WERI-Rb-1 (cell line): Measurements from ENCODE around the gene TBC1D17.

Experiments
- DNase-seq: peaks from one replicate; pipeline ENCODE4 v3.0.0-alpha.2; 2020
- H3K27ac ChIP-seq: fragments of 250-450 bp; sonication (Bioruptor Pico); 2 replicates; pipeline ENCODE4 v1.5.1; 2020; ENCODE audit warnings: mild to moderate bottlenecking, moderate library complexity
- H3K27me3 ChIP-seq: fragments of 250-450 bp; sonication (Bioruptor Pico); 2 replicates; pipeline ENCODE4 v1.5.1; 2021; ENCODE audit warnings: mild to moderate bottlenecking, low read depth, moderate library complexity; ENCODE audit not compliant: insufficient read depth, severe bottlenecking
- H3K36me3 ChIP-seq: fragments of 250-450 bp; sonication (Bioruptor Pico); 2 replicates; pipeline ENCODE4 v1.5.1; 2020; ENCODE audit warnings: mild to moderate bottlenecking, moderate library complexity
- H3K4me3 ChIP-seq: 2 replicates; pipeline ENCODE4 v1.5.1; 2011; ENCODE audit warnings: low read depth, mild to moderate bottlenecking, control low read depth, low read length
- H3K9me3 ChIP-seq: fragments of 250-450 bp; sonication (Bioruptor Pico); 2 replicates; pipeline ENCODE4 v1.5.1; 2021; ENCODE audit warnings: mild to moderate bottlenecking, moderate library complexity; ENCODE audit not compliant: severe bottlenecking
- TF ChIP-seq, protein P1 (sequence below): IDR thresholded peaks from 2 replicates; pipeline ENCODE4 v1.5.1; 2011; ENCODE audit warnings: low read depth, mild to moderate bottlenecking, control low read depth, inconsistent platforms, low read length

Gene TBC1D17

DNA sequence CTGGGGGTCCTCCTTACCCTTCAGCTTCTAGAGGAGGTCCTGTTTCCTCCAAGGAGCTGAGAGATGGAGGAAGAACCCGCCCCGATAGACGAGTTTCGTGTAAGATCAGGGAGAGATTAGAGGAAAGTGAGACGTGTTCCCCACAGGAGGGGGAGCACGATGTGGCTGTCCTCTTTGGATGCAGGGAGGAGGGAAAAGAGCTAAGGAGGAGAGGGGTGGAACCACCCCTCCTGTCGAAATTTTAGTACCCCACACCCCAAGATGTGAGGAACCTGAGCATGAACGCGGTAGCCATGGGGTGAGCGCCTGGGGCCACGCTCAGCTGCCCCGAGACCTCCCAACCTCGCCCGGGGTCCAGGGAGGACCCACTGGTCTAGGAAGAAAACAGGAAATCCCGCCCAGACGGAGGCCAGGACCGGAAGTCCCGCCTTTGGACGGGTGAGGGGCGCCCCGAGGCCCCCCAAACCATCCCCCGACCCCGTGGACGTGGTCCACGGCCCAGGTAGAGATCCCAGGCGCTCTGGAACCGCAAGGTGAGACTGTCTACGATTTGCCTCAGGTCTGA, 1.6 kb upstream of the TBC1D17 start:
- peak overlapping the region; percentile 78 for H3K4me3 ChIP-seq
- TF ChIP-seq, protein P1, sequence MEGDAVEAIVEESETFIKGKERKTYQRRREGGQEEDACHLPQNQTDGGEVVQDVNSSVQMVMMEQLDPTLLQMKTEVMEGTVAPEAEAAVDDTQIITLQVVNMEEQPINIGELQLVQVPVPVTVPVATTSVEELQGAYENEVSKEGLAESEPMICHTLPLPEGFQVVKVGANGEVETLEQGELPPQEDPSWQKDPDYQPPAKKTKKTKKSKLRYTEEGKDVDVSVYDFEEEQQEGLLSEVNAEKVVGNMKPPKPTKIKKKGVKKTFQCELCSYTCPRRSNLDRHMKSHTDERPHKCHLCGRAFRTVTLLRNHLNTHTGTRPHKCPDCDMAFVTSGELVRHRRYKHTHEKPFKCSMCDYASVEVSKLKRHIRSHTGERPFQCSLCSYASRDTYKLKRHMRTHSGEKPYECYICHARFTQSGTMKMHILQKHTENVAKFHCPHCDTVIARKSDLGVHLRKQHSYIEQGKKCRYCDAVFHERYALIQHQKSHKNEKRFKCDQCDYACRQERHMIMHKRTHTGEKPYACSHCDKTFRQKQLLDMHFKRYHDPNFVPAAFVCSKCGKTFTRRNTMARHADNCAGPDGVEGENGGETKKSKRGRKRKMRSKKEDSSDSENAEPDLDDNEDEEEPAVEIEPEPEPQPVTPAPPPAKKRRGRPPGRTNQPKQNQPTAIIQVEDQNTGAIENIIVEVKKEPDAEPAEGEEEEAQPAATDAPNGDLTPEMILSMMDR, result no peak
- peak; percentile 56 for DNase-seq
- H3K27ac ChIP-seq, result peak overlapping the region; percentile 96
- no peaks in the 10 kb centered on the region for H3K9me3 ChIP-seq
- H3K36me3 ChIP-seq, result peaks cover 17% of the 10 kb centered on the region
- H3K27me3 ChIP-seq, result no peaks in the 10 kb centered on the region

DNA sequence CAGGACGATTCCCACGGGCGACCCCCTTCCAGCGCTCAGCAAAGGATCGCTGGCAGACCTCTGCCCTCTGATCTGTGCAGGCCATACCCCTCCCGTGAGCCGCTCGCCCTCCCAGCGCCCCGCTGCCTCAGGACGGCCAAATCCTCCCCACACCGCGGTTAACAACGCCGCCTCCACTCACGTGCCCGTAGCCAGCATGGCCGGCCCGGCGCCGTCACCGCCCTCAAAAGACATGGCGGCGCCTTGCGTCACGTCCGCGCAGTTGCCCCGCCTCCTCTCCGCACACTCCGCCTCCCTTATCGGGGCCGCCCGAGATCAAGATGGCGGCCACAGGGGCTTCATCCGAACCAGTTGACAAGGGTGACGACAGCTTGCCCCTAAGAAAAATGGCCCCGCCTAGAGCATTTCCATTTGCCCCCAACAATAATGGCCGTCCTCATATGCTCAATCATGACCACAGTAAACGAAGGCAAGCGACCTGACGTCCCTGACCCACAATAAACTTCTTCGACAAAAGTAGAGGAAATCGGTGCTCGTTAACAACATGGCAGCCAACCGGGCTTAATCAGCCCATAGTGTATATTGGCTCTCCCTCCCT, 981 bp upstream of the TBC1D17 start:
- Histone ChIP-seq H3K27ac (peak overlapping the region; percentile 96), H3K4me3 (peak overlapping the region; percentile 78), H3K9me3 (no peaks in the 10 kb centered on the region), H3K36me3 (peaks cover 23% of the 10 kb centered on the region), H3K27me3 (no peaks in the 10 kb centered on the region)
- TF ChIP-seq, protein P1, result no peak
- peak; percentile 98 for DNase-seq

DNA sequence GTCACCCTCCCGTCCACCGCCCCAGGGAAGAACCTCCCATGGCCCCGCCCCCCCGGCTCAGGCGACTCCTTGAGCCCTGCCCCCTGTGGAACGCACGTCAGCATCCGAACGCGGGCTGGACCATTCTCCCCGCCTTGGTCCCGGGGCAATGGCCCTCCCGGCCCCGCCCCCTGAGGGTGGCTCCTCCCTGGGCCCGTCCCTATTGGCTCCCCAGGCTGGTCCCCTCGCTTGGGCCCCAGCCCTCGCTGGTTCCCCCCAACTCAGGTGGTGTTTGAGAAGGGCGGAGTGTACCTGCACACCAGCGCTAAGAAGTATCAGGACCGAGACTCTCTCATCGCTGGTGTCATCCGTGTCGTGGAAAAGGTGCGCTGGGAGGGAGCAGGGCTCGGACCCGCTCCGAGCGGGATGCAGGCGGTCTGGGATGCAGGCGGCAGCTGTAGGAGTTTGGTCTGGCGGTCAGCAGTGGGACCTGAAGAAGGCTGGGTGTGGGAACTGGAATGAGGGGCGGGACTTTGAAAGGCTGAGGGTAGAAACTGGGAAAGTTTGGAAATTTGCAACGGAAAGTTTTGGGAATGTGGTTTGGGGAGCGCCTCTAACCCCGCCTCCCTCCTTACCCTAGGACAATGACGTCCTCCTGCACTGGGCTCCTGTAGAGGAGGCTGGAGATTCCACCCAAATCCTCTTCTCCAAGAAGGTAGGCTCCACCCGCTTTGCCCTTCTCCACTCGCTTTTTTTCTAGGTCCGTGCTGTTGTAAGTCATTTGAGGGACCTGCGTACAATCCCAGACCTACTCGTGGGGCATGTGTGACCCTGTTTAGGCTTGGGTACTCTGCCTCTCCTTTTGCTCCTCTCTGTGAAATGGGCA, 609 bp downstream of the TBC1D17 start:
- TF ChIP-seq, protein P1, result no peak
- Histone ChIP-seq H3K9me3 (no peaks in the 10 kb centered on the region), H3K4me3 (peak overlapping the region; percentile 78), H3K27me3 (no peaks in the 10 kb centered on the region), H3K27ac (peak overlapping the region; percentile 96), H3K36me3 (peaks cover 39% of the 10 kb centered on the region)
- DNase-seq, result peak; percentile 98

DNA sequence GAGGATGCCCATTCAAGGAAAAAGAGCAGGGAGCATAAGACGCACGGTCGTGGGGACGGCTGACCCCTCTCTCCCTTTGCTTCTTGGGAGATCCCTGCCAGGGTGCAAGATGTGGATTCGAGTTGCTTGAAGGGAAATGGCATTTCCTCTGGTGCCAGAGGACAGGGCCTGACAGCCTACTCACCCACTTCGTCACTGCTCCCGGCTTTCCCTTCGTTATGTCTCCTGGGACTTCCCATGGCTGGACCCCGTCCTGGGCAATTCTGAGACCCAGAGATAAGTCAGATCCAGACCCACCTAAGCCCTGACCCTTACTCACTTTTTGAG, 1.2 kb downstream of the TBC1D17 start:
- Histone ChIP-seq H3K4me3 (no peak overlapping the region), H3K36me3 (peaks cover 45% of the 10 kb centered on the region), H3K27me3 (no peaks in the 10 kb centered on the region), H3K9me3 (no peaks in the 10 kb centered on the region), H3K27ac (no peak overlapping the region)
- no peak for DNase-seq
- TF ChIP-seq, protein P1, result no peak

DNA sequence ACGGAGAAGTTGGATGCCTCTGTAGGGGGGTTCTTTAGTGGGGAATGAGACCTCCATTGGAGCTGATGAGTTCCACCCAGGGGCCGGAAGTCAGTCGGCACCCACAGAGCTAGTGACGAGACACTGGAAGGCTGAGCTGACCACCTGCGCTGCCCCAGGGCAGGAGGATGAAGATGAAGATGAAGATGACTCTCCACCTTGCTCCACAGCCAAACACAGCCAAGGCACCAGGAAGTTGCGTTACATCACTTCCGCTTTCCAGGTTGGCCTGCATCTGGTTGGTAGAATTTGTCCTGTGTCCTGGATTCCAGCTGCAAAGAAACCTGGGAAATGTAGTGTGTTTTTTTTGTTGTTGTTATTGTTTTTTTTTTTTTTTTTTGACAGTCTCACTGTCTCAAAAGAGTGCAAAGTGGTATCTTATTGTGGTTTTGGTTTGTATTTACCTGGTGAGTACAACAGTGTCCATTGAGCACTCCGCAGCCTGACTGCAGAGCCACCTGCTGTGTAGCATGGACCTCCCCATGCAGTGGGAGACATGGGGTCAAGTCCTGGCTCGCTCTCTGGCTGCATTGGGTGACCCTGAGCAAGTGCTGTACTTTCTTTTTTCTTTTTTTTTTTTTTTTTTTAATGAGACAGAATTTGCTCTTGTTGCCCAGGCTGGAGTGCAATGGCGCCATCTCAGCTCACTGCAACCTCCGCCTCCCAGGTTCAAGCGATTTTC, 1.9 kb downstream of the TBC1D17 start:
- Histone ChIP-seq H3K27me3 (no peaks in the 10 kb centered on the region), H3K4me3 (no peak overlapping the region), H3K27ac (no peak overlapping the region), H3K36me3 (peaks cover 47% of the 10 kb centered on the region), H3K9me3 (no peaks in the 10 kb centered on the region)
- TF ChIP-seq, protein P1, result no peak
- no peak for DNase-seq
